Lower leg skin (tissue), 3 donors: ENCODE measurements around the gene YPEL5.

Experiments used
- CTCF ChIP-seq, 3 donors: fragments of 450-650 bp; IDR thresholded peaks; one replicate each; pipeline ENCODE4 v1.5.1; 2016; ENCODE audit warnings: antibody characterized with exemption in 3 of 3, mild to moderate bottlenecking in 3 of 3, moderate library complexity in 2 of 3
- POLR2A ChIP-seq, 2 donors: fragments of 450-650 bp; IDR thresholded peaks; one replicate each; pipeline ENCODE4 v1.6.1; 2016 to 2017; ENCODE audit warnings: antibody characterized with exemption in 2 of 2, mild to moderate bottlenecking in 1 of 2, moderate library complexity in 1 of 2

GRCh38 chr2:30144260-30144659 is 2.5 kb upstream of the YPEL5 start:
- TF ChIP-seq CTCF (IDR thresholded peaks at IDR 0.05) = no peak
- TF ChIP-seq POLR2A (IDR thresholded peaks at IDR 0.05) = no peak
